ENCODE data around the gene APOL1.
A peak's percentile ranks its signal among the peaks of the same experiment; 100 is the strongest.

The APOL1 gene

DNA sequence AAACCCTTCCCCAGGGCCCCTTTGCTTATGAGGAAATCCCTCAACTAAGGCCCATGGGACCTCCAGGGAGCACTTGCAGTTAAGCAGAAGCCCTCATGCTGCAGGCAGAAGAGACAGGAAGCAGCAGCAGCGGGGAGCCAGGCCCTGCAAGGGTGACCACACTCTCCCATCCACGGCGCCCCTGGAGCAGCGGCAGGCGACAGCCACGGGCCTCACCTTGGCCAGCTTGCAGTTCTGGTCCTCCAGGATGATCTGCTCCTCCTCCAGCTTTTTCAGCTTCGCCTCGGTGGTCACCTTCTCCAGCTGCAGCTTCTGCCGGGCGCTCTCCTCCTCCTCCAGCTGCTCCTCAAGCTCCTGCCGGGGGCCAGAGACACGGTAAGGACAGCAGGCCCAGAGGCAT is 47.0 kb downstream of the APOL1 start:
- no peak overlapping the region for H3K27ac ChIP-seq
- TF ChIP-seq, protein P1, sequence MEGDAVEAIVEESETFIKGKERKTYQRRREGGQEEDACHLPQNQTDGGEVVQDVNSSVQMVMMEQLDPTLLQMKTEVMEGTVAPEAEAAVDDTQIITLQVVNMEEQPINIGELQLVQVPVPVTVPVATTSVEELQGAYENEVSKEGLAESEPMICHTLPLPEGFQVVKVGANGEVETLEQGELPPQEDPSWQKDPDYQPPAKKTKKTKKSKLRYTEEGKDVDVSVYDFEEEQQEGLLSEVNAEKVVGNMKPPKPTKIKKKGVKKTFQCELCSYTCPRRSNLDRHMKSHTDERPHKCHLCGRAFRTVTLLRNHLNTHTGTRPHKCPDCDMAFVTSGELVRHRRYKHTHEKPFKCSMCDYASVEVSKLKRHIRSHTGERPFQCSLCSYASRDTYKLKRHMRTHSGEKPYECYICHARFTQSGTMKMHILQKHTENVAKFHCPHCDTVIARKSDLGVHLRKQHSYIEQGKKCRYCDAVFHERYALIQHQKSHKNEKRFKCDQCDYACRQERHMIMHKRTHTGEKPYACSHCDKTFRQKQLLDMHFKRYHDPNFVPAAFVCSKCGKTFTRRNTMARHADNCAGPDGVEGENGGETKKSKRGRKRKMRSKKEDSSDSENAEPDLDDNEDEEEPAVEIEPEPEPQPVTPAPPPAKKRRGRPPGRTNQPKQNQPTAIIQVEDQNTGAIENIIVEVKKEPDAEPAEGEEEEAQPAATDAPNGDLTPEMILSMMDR (conservative IDR thresholded peaks at IDR 0.05) = no peak

GRCh38 chr22:36300396-36301212 is 47.7 kb downstream of the APOL1 start:
- H3K27ac ChIP-seq = no peak overlapping the region
- TF ChIP-seq, protein P1 (conservative IDR thresholded peaks at IDR 0.05) = no peak

GRCh38 chr22:36301384-36301828 is 48.5 kb downstream of the APOL1 start:
- TF ChIP-seq, protein P1 (conservative IDR thresholded peaks at IDR 0.05) = peak; percentile 93
- H3K27ac ChIP-seq = no peak overlapping the region; the same call in 1 of the 2 replicates

DNA sequence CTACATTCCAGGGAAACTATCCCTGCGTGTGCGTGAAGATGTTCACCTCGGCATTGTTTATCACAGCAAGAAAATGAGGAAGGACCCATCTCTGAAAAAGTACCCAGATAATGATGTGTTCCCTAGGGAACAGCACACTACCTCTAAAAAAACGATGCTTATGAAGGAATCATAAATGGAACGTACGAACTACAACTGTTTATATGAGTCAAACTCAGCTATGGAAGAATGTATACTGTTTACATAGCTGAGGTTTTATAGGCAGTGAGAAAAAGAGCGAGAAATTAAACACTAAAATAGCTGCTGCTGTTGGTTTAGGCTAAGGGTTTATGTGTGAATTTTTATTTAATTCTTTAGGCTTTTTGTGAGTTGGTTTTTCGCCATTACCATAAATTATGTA is 48.9 kb downstream of the APOL1 start:
- peak overlapping the region; percentile 49 for H3K27ac ChIP-seq
- TF ChIP-seq, protein P1 (conservative IDR thresholded peaks at IDR 0.05) = no peak

- peak overlapping the region; percentile 49 for H3K27ac ChIP-seq
- TF ChIP-seq, protein P1 (conservative IDR thresholded peaks at IDR 0.05) = no peak
Observed at GRCh38 chr22:36302439-36303114, 49.6 kb downstream of the APOL1 start.

DNA sequence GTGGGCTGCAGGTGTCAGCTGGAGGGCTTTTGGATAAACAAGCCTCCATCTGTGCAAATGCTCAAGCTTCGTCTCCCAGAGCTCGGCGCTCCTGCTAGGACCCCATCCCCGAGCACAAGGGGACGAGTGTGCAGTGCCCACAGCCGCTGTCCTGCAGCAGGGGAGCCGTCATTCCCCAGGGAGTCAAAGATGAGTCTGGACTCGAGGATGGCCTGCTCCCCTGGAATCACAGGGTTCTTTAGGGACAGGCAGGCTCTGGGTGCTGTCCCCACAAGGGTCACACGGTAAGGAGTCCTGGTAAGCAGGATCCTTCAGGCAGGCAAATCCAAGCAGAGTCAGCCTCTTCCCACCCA is 50.2 kb downstream of the APOL1 start:
- peak overlapping the region; percentile 49 for H3K27ac ChIP-seq
- TF ChIP-seq, protein P1 (conservative IDR thresholded peaks at IDR 0.05) = no peak

- TF ChIP-seq, protein P1 (conservative IDR thresholded peaks at IDR 0.05) = no peak
- H3K27ac ChIP-seq = no peak overlapping the region
Observed at GRCh38 chr22:36303874-36304273, 50.9 kb downstream of the APOL1 start.

Measured in VCaP (cell line).